AG09319 (cell line): ENCODE measurements around the gene MRGPRD.

Source experiments
- DNase-seq: peaks from one replicate; pipeline ENCODE4 v3.0.0-alpha.2; 2010; ENCODE audit warnings: low read depth; ENCODE audit errors: extremely low read depth
- CTCF ChIP-seq: IDR thresholded peaks from 2 replicates; pipeline ENCODE4 v1.5.1; 2011; ENCODE audit warnings: low read depth, mild to moderate bottlenecking, inconsistent platforms, low read length, moderate library complexity

MRGPRD gene

DNA sequence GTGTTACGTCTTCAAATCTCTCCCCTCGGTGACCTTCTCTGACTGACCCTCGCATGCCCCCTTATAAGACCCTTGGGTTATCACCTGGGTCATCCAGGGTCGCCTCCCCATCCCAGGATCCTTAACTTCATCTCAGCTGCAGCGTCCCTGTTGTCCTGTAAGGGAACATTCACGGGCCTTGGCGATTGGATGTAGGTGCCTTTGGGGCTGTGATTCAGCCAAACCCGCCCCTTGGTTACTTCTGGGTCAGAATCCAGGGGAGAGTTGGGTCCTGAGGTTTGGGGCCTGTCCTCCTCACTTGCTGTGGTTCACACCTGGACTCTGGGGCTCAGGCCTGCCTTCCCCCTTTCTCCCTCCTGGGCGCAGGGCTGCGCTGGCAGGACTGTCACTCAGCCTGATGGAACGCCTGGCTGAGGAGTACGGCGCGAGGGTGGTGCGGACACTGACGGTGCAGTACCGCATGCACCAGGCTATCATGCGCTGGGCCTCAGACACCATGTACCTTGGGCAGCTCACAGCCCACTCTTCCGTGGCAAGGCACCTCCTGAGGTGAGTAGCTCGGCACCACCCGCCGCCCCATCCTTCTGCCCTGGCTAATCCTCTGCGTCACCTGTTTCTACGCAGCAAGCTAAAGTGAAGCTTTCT, 47.7 kb downstream of the MRGPRD start:
- no peak for TF ChIP-seq CTCF
- DNase-seq, result no peak

GRCh38 chr11:68932358-68932757, 48.4 kb downstream of the MRGPRD start:
- TF ChIP-seq CTCF, result no peak

DNA sequence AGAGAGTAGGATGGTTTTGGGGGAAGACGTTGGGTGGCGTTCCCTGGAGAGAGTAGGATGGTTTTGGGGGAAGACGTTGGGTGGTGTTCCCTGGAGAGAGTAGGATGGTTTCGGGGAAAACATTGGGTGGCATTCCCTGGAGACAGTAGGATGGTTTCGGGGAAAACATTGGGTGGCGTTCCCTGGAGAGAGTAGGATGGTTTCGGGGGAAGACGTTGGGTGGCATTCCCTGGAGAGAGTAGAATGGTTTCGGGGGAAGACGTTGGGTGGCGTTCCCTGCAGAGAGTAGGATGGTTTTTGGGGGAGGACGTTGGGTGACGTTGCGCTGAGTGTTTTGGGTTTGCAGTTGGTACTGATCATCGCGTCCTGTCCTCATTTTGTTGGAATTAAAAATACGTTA, 48.9 kb downstream of the MRGPRD start:
- DNase-seq, result no peak
- no peak for TF ChIP-seq CTCF

More at GRCh38 chr11:68932358-68932757, 48.4 kb downstream of the MRGPRD start:
- DNase-seq, result no peak

- no peak for TF ChIP-seq CTCF
- DNase-seq, result no peak
Measured at GRCh38 chr11:68930991-68931855, 49.6 kb downstream of the MRGPRD start.
